ENCODE measurements around the gene ACSS3.

ACSS3 gene

DNA sequence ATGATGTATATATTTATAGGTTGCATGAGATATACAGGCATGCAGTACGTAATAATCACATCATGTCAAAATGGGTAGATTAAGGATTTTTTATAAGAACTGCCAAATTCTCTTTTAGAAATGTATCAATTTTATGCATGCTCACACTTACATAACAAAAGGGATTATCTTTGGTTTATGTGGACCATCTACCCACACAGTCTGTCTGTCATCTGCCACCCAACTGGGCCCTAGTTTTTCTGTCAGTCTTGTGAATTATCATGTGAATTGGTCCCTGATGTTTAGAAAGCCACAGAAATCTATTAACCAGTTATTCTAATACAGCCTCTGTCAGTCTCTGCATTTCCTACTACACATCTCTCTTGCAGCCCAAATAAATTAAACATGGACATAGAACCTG lies 133.4 kb downstream of the ACSS3 start:
- TF ChIP-seq, protein P1, sequence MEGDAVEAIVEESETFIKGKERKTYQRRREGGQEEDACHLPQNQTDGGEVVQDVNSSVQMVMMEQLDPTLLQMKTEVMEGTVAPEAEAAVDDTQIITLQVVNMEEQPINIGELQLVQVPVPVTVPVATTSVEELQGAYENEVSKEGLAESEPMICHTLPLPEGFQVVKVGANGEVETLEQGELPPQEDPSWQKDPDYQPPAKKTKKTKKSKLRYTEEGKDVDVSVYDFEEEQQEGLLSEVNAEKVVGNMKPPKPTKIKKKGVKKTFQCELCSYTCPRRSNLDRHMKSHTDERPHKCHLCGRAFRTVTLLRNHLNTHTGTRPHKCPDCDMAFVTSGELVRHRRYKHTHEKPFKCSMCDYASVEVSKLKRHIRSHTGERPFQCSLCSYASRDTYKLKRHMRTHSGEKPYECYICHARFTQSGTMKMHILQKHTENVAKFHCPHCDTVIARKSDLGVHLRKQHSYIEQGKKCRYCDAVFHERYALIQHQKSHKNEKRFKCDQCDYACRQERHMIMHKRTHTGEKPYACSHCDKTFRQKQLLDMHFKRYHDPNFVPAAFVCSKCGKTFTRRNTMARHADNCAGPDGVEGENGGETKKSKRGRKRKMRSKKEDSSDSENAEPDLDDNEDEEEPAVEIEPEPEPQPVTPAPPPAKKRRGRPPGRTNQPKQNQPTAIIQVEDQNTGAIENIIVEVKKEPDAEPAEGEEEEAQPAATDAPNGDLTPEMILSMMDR (IDR thresholded peaks at IDR 0.05; ENCODE audit: low read depth, low read length) = no peak
- no peak overlapping the region for H3K4me3 ChIP-seq (replicated peaks in 1 of 2; ENCODE audit: low read depth in 2 of 2, low read length in 2 of 2)
- DNase-seq (ENCODE audit: low read depth in 2 of 2) = no peak

DNA sequence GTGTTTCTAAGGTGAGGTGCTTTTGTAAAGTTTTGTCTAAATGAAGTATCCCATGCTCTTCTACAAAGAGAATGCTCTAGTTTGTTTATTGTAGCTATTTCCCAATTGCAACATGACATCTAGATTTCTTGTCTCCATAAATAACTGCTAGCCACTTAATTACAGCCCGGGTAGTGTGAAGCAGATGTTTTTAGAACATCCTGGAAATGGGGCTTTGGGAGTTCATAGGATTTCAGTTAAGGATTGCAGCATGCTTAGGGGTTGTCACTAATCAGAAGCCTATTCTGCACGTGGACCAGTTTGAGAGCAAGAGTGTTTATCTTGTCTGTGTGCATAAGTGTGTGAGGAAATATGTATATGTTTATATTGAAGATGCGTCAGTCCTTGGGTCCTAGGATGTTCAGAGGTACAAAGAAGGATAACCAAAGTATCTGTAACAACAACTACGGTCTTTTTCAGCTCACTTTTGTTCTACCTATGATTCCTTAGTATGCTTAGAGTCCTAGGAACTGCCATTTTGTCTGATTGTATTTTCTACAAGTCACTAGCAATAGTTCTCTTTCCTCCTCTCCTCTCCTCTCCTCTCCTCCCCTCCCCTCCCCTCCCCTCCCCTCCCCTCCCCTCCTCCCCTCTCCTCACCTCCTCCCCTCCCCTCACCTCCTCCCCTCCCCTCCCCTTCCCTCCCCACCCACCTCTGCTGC lies 135.3 kb downstream of the ACSS3 start:
- H3K4me3 ChIP-seq (replicated peaks in 1 of 2; ENCODE audit: low read depth in 2 of 2, low read length in 2 of 2) = no peak overlapping the region
- DNase-seq (ENCODE audit: low read depth in 2 of 2) = no peak
- TF ChIP-seq, protein P1 (IDR thresholded peaks at IDR 0.05; ENCODE audit: low read depth, low read length) = no peak

DNA sequence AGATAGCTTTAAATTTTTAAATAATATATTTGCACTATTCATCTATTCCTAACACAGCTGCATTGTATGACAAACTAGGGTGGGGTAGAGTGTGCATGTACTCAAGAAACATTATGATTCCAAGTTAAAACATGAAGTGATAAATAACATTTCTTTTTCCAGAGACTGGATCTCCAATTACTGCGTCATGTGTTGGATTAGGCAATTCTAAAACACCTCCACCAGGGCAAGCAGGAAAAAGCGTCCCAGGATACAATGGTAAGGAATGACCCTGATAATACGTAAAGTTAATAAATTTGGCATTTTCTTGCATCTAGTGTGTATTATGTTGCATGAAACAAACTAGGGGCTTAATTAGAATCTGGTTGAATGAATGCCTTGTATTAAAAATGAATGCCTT lies 138.9 kb downstream of the ACSS3 start:
- DNase-seq (ENCODE audit: low read depth in 2 of 2) = no peak
- TF ChIP-seq, protein P1 (IDR thresholded peaks at IDR 0.05; ENCODE audit: low read depth, low read length) = no peak
- H3K4me3 ChIP-seq (replicated peaks in 1 of 2; ENCODE audit: low read depth in 2 of 2, low read length in 2 of 2) = no peak overlapping the region

DNA sequence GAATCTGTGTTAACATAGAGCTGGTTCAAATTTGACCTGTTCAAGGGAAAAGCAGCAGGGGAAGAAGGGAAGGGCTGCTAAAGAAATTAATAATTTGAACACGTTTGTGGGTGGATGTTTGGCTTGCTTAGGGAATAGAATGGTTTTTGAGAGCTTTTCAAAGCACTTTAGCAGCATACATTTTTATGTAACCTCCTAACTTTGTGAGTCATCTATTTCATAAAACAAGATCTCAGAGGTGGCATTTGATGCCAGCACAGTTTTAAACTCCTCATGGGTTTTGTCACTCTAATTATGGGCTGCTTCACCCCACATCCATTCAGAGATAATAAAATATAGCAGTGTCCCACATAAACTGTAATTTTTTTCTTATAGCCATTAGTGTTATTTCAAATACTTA lies 143.8 kb downstream of the ACSS3 start:
- H3K4me3 ChIP-seq (replicated peaks in 1 of 2; ENCODE audit: low read depth in 2 of 2, low read length in 2 of 2) = no peak overlapping the region
- DNase-seq (ENCODE audit: low read depth in 2 of 2) = no peak
- TF ChIP-seq, protein P1 (IDR thresholded peaks at IDR 0.05; ENCODE audit: low read depth, low read length) = no peak

DNA sequence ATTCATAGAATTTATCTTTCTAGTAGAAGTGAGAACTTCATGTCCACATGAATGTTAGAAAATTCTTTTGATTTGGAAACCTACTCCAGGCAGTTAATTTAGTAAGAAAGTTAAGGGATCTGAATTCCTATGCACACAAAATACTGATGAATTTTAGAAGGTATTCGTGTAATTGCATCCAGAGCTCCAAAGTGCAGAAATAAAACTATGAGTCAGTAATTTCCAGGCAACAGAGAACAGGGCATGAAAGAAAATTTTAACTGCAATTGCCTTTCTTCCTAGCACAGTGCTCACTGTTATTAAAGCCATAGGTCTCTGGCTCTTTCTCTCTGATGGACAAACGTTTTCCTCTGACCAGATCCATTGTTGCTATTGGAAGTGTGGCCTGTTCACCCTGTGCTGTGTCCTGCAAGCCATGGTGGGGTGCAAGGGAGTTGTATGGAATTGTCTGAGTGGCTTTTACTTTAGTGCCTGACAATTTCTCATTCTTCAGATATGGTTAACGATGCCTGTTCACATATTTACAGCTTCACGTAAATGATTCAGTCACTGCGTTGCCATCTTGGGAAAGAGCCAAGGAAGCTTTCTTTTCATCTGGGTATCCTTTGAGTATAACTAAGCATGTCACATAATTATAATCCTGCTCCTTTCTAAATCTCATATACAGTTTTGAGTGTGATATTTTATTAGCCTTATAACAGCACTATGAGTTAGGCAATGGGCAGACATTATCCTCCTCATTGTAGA lies 145.1 kb downstream of the ACSS3 start:
- DNase-seq (ENCODE audit: low read depth in 2 of 2) = no peak
- no peak overlapping the region for H3K4me3 ChIP-seq (replicated peaks in 1 of 2; ENCODE audit: low read depth in 2 of 2, low read length in 2 of 2)
- TF ChIP-seq, protein P1 (IDR thresholded peaks at IDR 0.05; ENCODE audit: low read depth, low read length) = no peak

DNA sequence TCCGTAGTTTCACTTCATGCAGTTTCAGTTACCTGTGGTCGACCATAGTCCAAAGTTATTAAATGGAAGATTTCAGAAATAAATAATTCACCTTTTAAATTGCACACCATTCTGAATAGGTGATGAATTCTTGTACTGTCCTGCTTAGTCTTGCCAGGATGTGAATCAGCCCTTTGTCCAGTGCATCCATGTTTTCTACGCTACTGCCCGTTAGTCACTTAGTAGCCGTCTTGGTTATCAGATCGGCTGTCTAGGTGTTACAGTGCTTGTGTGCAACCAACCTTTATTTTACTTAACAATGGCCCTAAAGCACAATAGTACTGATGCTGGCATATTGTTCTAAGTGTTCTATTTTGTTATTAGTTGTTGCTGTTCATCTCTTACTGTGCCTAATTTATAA lies 146.7 kb downstream of the ACSS3 start:
- H3K4me3 ChIP-seq (replicated peaks in 1 of 2; ENCODE audit: low read depth in 2 of 2, low read length in 2 of 2) = no peak overlapping the region
- peak in 1 of 2 donors; percentile 18 for DNase-seq (ENCODE audit: low read depth in 2 of 2)
- TF ChIP-seq, protein P1 (IDR thresholded peaks at IDR 0.05; ENCODE audit: low read depth, low read length) = no peak
